Stimulated activated CD8-positive, alpha-beta memory T cell treated with anti-CD3 and anti-CD28 coated beads, Interleukin-15, amount 100 ng/mL, for 24 hours (primary cell): ENCODE measurements around the gene AKAP12.

Experiments
- DNase-seq: peaks from one replicate; pipeline ENCODE4 v3.0.0-alpha.2; 2020; ENCODE audit warnings: low read depth

AKAP12 gene

GRCh38 chr6:151284548-151285017, 44.8 kb downstream of the AKAP12 start:
- no peak for DNase-seq

- DNase-seq: no peak
These were observed 45.4 kb downstream of the AKAP12 start for GRCh38 chr6:151285122-151285521.

- no peak for DNase-seq
These were observed 46.4 kb downstream of the AKAP12 start for GRCh38 chr6:151286214-151286613.

GRCh38 chr6:151288712-151289398, 49.1 kb downstream of the AKAP12 start:
- no peak for DNase-seq

GRCh38 chr6:151289399-151290007, 49.7 kb downstream of the AKAP12 start:
- DNase-seq: no peak

GRCh38 chr6:151290877-151291721, 51.3 kb downstream of the AKAP12 start:
- DNase-seq: no peak

GRCh38 chr6:151291722-151292059, 51.9 kb downstream of the AKAP12 start:
- no peak for DNase-seq

- no peak for DNase-seq
These were observed 53.4 kb downstream of the AKAP12 start for GRCh38 chr6:151292974-151293687.

- no peak for DNase-seq
These were observed 53.9 kb downstream of the AKAP12 start for GRCh38 chr6:151293688-151294016.

- DNase-seq: no peak
These were observed 54.9 kb downstream of the AKAP12 start for GRCh38 chr6:151294561-151295101.

GRCh38 chr6:151297886-151298285, 58.1 kb downstream of the AKAP12 start:
- no peak for DNase-seq

- no peak for DNase-seq
These were observed 59.2 kb downstream of the AKAP12 start for GRCh38 chr6:151299011-151299410.

GRCh38 chr6:151300267-151300991, 60.7 kb downstream of the AKAP12 start:
- no peak for DNase-seq

- no peak for DNase-seq
These were observed 61.8 kb downstream of the AKAP12 start for GRCh38 chr6:151301547-151301946.

GRCh38 chr6:151303231-151303630, 63.5 kb downstream of the AKAP12 start:
- no peak for DNase-seq

- DNase-seq: no peak
These were observed 66.6 kb downstream of the AKAP12 start for GRCh38 chr6:151306269-151306783.

GRCh38 chr6:151307501-151307900, 67.7 kb downstream of the AKAP12 start:
- DNase-seq: no peak

- no peak for DNase-seq
These were observed 69.9 kb downstream of the AKAP12 start for GRCh38 chr6:151309619-151310018.

GRCh38 chr6:151310279-151310678, 70.5 kb downstream of the AKAP12 start:
- DNase-seq: no peak

GRCh38 chr6:151310852-151311767, 71.3 kb downstream of the AKAP12 start:
- no peak for DNase-seq
